ENCODE measurements around the gene LNX1.
"Not testable (repeated sequence)": the region's sequence is repeated elsewhere in the genome, so short reads cannot be mapped to it uniquely, and the experiment has no call there.

LNX1 gene

GRCh38 chr4:53498706-53499105 lies 92.6 kb downstream of the LNX1 start:
- no peak for DNase-seq (ENCODE audit: low read depth in 2 of 2)

DNA sequence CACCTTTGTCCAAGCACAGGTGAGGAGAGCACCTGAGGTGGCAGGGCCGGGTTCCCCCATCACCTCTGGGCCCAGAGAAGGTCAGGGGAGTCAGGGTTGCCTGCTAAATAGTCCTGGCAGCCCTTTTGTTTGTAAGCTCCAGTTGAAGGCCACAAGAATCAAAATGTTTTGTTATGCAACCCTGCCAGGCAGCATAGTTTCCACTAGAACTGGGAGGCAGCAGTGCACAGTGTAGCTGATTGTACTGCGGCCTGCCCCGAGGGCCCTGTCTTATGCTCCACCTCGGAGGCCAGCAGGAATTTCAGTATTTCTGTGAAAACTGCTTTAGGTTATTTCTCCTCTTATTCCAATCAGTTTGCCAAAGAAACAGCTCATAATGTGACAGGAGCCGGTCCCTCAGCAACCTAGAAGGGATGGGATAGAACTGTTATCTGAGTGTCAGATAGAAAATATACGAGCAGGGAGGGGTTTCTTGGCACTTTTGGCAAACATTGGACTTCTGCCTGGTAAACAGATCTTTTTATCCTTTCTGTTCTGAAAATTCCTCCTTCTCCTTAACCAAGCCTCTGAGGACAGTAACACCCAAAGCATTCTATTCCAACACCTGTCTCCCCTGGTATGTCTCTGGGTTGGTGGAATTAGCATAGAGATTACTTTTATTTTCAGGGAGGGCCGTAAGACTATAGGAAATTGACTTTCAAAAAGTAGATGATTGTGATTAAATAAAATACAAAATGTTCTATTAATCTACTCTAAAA lies 93.6 kb downstream of the LNX1 start:
- DNase-seq (ENCODE audit: low read depth in 2 of 2): no peak

DNA sequence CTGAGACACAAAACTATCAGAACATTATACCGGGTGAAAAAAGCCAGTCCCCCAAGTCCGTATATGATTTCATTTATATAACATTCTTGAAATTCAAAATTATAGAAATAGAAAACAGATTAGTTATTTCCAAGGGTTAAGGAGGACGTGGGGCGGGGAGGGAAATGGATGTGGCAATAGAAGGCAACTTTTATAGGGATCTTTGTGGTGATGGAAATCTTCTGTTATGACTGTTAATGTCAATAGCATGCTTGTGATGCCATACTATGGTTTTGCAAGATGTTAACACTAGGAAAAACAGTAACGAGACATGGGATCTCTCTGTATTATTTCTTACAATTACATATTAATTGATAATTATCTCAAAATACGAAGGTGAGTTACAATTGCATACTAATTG lies 96.4 kb downstream of the LNX1 start:
- DNase-seq (ENCODE audit: low read depth in 2 of 2): no peak

DNA sequence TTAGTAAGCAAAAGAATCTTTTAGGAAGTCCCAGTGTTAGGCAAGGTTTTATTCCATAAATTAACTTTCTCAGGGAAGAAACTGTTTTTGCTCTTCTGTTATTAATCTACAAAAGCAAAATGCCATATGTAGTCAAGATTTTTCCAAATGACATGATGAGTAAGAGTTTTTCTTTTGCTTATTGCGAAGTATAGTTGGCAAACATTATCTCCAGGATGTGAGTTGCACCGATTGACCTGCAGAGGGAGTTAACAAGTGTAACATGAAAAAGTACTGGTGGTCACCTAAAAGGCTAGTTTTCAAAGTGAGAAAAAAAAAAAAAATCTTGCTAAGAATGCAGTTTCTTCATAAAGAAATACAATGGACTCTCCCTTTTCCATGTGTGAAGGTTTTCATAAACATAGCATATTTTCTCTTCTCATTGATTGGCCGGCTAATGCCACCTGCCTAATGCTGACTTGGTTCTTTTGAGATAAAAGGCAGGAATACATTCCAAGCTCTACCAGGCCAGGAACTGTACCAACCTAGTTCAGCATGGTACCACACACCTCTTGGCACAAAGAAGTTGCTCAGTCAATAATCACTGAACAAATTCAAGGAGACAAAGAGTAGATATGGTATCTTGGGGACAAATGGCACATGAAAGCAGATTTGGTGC lies 100.2 kb downstream of the LNX1 start:
- DNase-seq (ENCODE audit: low read depth in 2 of 2): no peak

- DNase-seq (ENCODE audit: low read depth in 2 of 2): no peak
Observed at GRCh38 chr4:53490161-53490956, 100.9 kb downstream of the LNX1 start.

DNA sequence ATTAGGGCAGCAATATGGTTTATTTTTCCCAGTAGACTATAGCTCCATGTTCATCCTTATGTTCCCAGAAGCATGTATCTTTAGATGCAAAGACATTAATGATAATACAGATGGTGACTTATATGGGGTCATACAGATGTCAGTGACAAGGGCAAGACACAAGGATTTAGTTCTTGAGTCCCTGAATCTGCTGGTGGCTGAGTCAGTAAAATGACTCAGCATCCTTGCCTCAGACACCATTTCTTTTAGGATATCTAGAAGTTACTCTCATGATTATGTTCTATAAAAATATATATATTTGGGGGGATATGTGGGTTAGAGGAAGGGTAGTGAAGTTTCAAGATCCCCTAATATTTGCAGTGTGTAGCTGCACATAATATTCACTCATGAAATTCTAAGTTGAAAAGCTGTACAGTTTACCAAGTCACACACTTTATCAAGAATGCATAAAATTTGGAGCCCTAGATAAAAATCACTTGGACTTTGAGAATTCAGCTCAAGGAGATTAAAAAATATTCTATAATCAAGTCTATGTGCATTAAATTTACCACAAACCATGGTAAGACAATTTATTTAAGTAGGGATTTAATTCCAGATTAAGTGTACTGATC lies 101.9 kb downstream of the LNX1 start:
- DNase-seq (ENCODE audit: low read depth in 2 of 2): no peak

- no peak for DNase-seq (ENCODE audit: low read depth in 2 of 2)
Observed at GRCh38 chr4:53487766-53488165, 103.5 kb downstream of the LNX1 start.

GRCh38 chr4:53485658-53486040 lies 105.6 kb downstream of the LNX1 start:
- no peak for DNase-seq (ENCODE audit: low read depth in 2 of 2)

DNA sequence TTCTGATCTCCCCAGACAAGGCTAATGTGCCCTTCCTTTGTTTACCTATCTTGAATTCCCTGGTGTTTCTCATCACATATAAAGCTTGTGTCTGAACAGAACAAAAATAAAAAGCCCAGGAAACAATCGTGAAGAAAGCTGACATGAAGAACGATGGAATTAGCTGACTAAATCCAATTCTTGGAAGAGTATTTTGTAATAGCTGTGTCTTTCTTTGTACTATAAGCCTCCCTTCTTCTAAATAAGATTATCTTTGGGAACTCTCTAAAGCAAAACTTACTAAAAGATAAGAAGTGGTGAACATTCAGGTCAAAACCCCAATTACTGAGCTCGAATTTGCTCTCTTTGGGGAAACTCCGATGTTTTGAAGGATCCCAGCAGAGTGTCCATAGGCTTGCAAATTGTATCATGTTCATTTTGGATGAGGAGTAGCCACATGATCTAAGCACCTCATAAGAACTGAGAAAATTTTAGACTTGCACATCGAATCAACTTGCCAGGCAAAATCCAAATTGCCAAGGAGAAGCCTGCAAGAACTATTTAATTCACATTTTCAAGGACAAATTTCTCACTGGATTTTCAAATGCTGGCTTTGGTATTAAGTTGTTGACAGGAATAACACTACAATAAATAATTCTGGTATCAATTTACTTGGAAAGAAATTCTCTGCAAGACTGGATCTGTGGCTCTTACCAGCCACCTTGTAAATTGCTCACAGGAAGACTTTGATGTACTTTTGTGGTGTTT lies 106.2 kb downstream of the LNX1 start:
- DNase-seq (ENCODE audit: low read depth in 2 of 2): no peak

DNA sequence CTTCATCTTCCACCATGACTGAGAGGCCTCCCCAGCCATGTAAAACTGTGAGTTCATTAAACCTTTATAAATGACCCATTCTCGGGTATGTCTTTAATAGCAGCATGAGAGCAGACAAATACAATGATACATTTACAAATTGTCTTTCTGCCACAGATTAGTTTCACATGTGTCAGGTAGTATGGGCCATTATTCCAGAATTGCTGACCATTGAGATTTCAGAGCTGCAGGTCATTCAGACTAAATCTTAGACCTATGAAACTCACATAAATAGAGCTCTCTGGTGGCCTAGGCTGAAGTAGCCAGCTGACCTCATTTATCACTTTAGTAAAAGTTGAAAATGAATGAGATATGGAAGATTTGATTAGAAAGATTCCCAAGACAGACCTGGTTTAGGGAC lies 108.0 kb downstream of the LNX1 start:
- no peak for DNase-seq (ENCODE audit: low read depth in 2 of 2)

GRCh38 chr4:53481586-53481985 lies 109.7 kb downstream of the LNX1 start:
- DNase-seq (ENCODE audit: low read depth in 2 of 2): no peak

DNA sequence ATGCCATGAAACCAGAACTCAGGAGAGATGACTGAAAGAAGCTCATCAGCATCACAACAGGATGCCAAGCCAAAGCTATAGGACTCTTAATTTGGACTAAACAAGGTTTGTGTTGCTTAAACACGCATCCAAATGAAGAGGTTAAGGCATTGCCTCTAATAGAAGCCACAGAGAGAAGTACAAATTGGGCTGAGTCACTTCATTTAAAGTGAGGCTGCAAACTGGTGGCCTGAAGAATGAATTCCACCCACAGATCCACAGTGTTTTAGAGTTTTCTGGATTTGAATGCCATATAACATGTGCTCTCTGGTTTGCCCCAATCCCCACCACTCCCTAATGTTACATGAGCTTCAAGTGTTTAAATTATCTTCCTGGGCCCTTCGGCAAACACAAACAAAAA lies 110.4 kb downstream of the LNX1 start:
- no peak for DNase-seq (ENCODE audit: low read depth in 2 of 2)

- DNase-seq (ENCODE audit: low read depth in 2 of 2): no peak
Observed at GRCh38 chr4:53479736-53480525, 111.4 kb downstream of the LNX1 start.

GRCh38 chr4:53478671-53479456 lies 112.4 kb downstream of the LNX1 start:
- no peak for DNase-seq (ENCODE audit: low read depth in 2 of 2)

DNA sequence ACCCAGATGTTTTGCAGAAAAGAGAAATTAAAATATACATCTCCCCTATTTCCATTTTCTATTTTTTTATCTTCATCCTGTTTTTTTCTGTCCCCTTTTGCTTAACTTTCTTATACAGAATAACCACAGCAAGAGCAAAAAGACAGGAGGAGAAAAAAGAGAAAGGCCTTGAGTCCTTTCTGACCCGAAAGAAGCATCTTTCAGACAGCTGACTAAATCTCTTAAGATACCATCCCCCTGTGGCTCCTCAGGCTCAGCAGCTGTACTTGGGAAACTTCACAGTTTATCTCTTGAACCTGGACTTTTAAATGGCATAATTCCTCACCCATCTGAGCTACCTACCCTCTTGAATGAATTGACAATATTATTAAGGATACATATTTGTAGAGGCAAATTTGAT lies 113.7 kb downstream of the LNX1 start:
- no peak for DNase-seq (ENCODE audit: low read depth in 2 of 2)

GRCh38 chr4:53477038-53477565 lies 114.2 kb downstream of the LNX1 start:
- DNase-seq (ENCODE audit: low read depth in 2 of 2): no peak

GRCh38 chr4:53476232-53477037 lies 114.9 kb downstream of the LNX1 start:
- DNase-seq (ENCODE audit: low read depth in 2 of 2): no peak

DNA sequence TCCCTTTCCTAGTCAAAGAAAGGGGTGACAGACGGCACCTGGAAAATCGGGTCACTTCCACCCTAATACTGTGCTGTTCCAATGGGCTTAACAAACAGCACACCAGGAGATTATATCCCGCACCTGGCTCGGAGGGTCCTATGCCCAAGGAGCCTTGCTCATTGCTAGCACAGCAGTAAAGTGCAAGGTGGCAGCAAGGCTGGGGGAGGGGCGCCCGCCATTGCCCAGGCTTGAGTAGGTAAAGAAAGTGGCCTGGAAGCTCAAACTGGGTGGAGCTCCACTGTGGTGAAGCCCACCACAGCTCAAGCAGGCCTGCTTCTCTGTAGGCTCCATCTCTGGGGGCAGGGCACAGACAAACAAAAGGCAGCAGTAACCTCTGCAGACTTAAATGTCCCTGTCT lies 124.7 kb downstream of the LNX1 start:
- not testable (repeated sequence) for DNase-seq (ENCODE audit: low read depth in 2 of 2)

GRCh38 chr4:53465891-53466290 lies 125.4 kb downstream of the LNX1 start:
- no peak for DNase-seq (ENCODE audit: low read depth in 2 of 2)

All from stimulated activated CD8-positive, alpha-beta memory T cell treated with anti-CD3 and anti-CD28 coated beads, Interleukin-2, amount 100 ng/mL, for 1 hour (primary cell).